ENCODE data around the gene SDK1.

The SDK1 gene

DNA sequence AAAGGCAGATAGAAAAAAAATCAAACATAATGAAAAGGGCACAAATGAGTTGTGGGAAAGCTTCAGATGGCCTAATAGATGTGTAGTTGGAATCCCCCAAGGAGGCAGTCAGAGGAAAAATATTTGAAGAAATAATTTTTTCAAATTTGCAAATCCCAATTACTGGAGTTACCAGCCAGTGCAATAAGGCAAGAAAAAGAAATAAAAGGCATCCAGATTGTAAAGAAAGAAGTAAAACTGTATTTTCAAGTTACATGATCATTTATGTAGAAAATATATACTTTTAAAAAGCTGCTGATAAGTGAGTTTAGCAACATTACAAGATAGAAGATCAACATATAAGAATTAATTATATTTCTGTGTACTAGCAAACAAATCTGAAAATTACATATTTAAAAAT, 329.0 kb downstream of the SDK1 start:
- Histone ChIP-seq H3K4me3 (ENCODE audit: low read length) (no peak overlapping the region), H3K9me2 (replicated peaks; ENCODE audit: control insufficient read depth, low read length) (no peaks in the 10 kb centered on the region), H3F3A (ENCODE audit: control insufficient read depth, insufficient read depth) (no peaks in the 10 kb centered on the region), H3K79me2 (ENCODE audit: control insufficient read depth, low read length) (no peaks in the 10 kb centered on the region), H3K36me3 (ENCODE audit: control insufficient read depth, low read length) (no peaks in the 10 kb centered on the region), H4K20me1 (ENCODE audit: control insufficient read depth, insufficient read depth, low read depth, low read length) (no peaks in the 10 kb centered on the region), H3K4me1 (ENCODE audit: control insufficient read depth, low read length) (no peaks in the 10 kb centered on the region), H3K9me3 (ENCODE audit: control insufficient read depth, insufficient read depth, low read length) (peaks cover 7% of the 10 kb centered on the region; the same call in 1 of the 2 replicates), H3K4me2 (ENCODE audit: low read length) (no peak overlapping the region), H3K27ac (ENCODE audit: low read depth, low read length) (no peak overlapping the region), H3K27me3 (ENCODE audit: control insufficient read depth, low read length) (no peaks in the 10 kb centered on the region)
- TF ChIP-seq EZH2phosphoT487 (IDR thresholded peaks at IDR 0.05; ENCODE audit: borderline replicate concordance, low read length) (no peak), CTCF (IDR thresholded peaks at IDR 0.05; ENCODE audit: low read depth, low read length, poor library complexity, severe bottlenecking) (no peak)

- H3K4me1 ChIP-seq (ENCODE audit: control insufficient read depth, low read length), result no peaks in the 10 kb centered on the region
Observed at GRCh38 chr7:3634396-3634795, 333.3 kb downstream of the SDK1 start.

GRCh38 chr7:3636131-3636860, 335.2 kb downstream of the SDK1 start:
- no peak overlapping the region for H3K27ac ChIP-seq (ENCODE audit: low read depth, low read length)
- no peaks in the 10 kb centered on the region for H3K27me3 ChIP-seq (ENCODE audit: control insufficient read depth, low read length)
- H3K36me3 ChIP-seq (ENCODE audit: control insufficient read depth, low read length), result no peaks in the 10 kb centered on the region
- no peaks in the 10 kb centered on the region for H3K9me3 ChIP-seq (ENCODE audit: control insufficient read depth, insufficient read depth, low read length)
- no peaks in the 10 kb centered on the region for H3K9me2 ChIP-seq (replicated peaks; ENCODE audit: control insufficient read depth, low read length)
- H4K20me1 ChIP-seq (ENCODE audit: control insufficient read depth, insufficient read depth, low read depth, low read length), result no peaks in the 10 kb centered on the region
- H3K4me3 ChIP-seq (ENCODE audit: low read length), result no peak overlapping the region
- TF ChIP-seq EZH2phosphoT487 (IDR thresholded peaks at IDR 0.05; ENCODE audit: borderline replicate concordance, low read length) (no peak), CTCF (IDR thresholded peaks at IDR 0.05; ENCODE audit: low read depth, low read length, poor library complexity, severe bottlenecking) (no peak)
- no peaks in the 10 kb centered on the region for H3F3A ChIP-seq (ENCODE audit: control insufficient read depth, insufficient read depth)
- H3K4me1 ChIP-seq (ENCODE audit: control insufficient read depth, low read length), result no peaks in the 10 kb centered on the region
- no peaks in the 10 kb centered on the region for H3K79me2 ChIP-seq (ENCODE audit: control insufficient read depth, low read length)
- H3K4me2 ChIP-seq (ENCODE audit: low read length), result no peak overlapping the region

More at GRCh38 chr7:3634396-3634795, 333.3 kb downstream of the SDK1 start:
- Histone ChIP-seq H3K9me3 (ENCODE audit: control insufficient read depth, insufficient read depth, low read length) (peaks cover 6% of the 10 kb centered on the region; the same call in 1 of the 2 replicates), H3K79me2 (ENCODE audit: control insufficient read depth, low read length) (no peaks in the 10 kb centered on the region), H4K20me1 (ENCODE audit: control insufficient read depth, insufficient read depth, low read depth, low read length) (no peaks in the 10 kb centered on the region), H3K4me3 (ENCODE audit: low read length) (no peak overlapping the region), H3K27ac (ENCODE audit: low read depth, low read length) (no peak overlapping the region), H3F3A (ENCODE audit: control insufficient read depth, insufficient read depth) (no peaks in the 10 kb centered on the region), H3K9me2 (replicated peaks; ENCODE audit: control insufficient read depth, low read length) (no peaks in the 10 kb centered on the region), H3K4me2 (ENCODE audit: low read length) (no peak overlapping the region), H3K27me3 (ENCODE audit: control insufficient read depth, low read length) (no peaks in the 10 kb centered on the region), H3K36me3 (ENCODE audit: control insufficient read depth, low read length) (no peaks in the 10 kb centered on the region)
- TF ChIP-seq EZH2phosphoT487 (IDR thresholded peaks at IDR 0.05; ENCODE audit: borderline replicate concordance, low read length), result no peak

DNA sequence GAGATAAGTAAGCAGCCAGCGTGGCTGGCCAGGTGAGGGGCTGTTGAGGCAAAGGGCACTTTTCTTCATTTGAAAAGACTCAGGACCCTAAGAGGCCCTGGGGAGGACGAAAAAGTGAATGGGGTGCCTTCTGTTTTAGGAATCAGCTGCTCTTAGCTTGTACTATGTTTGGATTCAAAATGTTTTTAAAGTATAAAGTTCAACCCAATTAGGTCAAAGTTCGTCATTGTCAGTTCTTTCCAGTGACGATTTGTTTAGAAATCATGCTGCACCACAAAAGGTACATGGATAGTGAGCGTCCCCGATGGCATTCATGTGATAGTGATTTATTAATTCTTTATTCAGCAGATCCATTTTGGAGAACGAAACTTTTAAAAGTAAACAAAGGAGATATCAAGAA, 338.2 kb downstream of the SDK1 start:
- Histone ChIP-seq H3K27ac (ENCODE audit: low read depth, low read length) (no peak overlapping the region), H3K4me3 (ENCODE audit: low read length) (no peak overlapping the region), H3K36me3 (ENCODE audit: control insufficient read depth, low read length) (no peaks in the 10 kb centered on the region), H3F3A (ENCODE audit: control insufficient read depth, insufficient read depth) (no peaks in the 10 kb centered on the region), H3K79me2 (ENCODE audit: control insufficient read depth, low read length) (no peaks in the 10 kb centered on the region), H3K9me2 (replicated peaks; ENCODE audit: control insufficient read depth, low read length) (no peaks in the 10 kb centered on the region), H3K4me2 (ENCODE audit: low read length) (no peak overlapping the region), H3K4me1 (ENCODE audit: control insufficient read depth, low read length) (no peaks in the 10 kb centered on the region), H3K9me3 (ENCODE audit: control insufficient read depth, insufficient read depth, low read length) (no peaks in the 10 kb centered on the region), H4K20me1 (ENCODE audit: control insufficient read depth, insufficient read depth, low read depth, low read length) (no peaks in the 10 kb centered on the region), H3K27me3 (ENCODE audit: control insufficient read depth, low read length) (0 out of 2 replicates have a peak, but pooled peaks cover under 1% of the 10 kb centered on the region)
- TF ChIP-seq CTCF (IDR thresholded peaks at IDR 0.05; ENCODE audit: low read depth, low read length, poor library complexity, severe bottlenecking), result no peak
- no peak for TF ChIP-seq EZH2phosphoT487 (IDR thresholded peaks at IDR 0.05; ENCODE audit: borderline replicate concordance, low read length)

All from DOHH2 (cell line).